HG03280 (cell line): Measurements from ENCODE around the gene CDKN2D.

Experiments
- ATAC-seq: cut with Tn5 transposase; IDR thresholded peaks from one replicate; pipeline ENCODE4 v1.9.1; 2021; ENCODE audit warnings: mild to moderate bottlenecking, moderate library complexity; ENCODE audit not compliant: unreplicated experiment

CDKN2D gene

DNA sequence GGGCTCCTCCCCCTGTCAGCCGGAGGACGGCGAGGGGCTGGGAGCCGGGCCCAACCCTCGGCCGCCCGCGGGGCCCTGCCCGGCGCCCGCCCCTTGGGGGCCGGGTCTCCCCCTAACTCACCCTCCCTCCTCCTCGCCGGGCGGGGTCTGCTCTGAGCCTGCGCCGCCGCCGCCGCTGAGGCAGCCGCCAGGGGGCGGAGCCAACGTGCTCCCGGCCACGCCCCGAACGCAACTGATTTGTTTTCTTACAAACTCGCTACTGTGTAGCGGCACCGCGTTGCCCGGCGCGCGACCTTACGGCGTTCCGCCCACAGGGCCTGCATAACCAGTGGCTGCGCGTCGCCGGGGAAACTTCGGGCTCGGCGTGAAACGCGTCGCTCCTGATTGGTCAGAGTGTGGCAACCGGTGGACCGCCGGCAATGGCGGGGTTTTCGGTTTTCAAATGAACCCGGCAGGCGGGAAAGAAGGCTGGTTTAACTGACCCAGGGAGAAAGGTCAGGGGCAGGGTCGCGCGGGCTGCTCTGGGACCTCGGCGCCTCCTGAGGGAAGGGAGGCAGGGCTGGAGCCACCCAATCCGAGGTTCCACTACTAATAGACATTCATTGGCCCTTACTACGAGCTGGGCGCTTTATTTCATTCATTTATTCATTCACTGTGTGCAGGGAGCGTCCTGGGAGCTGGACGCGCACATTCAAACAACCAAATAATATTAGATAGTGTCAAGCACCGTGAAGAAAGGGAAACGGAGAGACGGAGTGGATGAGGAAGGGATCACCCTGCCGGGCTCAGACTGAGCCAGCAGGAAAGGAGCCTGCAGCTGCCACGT is at the start of gene CDKN2D:
Gene CDKN2D, minus strand, starts transcription at position 154 of the 826 bp plus-strand sequence. CDS start 326 bp downstream, outside the sequence.
- ATAC-seq = peak; percentile 66

- no peak for ATAC-seq
These were observed 48.8 kb upstream of the CDKN2D start for GRCh38 chr19:10617409-10618121.

DNA sequence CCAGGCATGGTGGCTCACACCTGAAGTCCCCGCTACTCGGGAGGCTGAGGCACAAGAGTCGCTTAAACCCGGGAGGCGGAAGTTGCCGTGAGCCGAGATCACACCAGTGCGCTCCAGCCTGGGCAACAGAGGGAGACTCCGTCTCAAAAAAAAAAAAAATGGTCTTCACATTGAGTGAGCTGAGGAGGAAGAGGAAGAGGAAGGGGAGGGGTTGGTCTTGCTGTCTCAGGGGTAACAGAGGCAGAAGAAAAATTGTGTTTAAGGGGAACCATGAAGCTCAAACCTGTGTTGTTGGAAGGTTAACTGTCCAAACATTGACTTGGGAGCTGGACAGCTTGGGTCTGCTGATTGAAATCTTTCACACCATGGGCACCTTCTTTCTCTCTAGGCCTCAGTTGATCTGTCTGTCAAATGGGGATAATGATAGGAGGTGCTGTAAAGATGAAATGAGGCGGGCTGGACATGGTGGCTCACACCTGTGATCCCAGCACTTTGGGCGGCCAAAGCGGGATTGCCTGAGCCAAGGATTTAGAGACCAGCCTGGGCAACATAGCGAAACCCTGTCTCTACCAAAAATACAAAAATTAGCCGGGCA is 46.7 kb upstream of the CDKN2D start:
- ATAC-seq = no peak

GRCh38 chr19:10612499-10613119 is 43.8 kb upstream of the CDKN2D start:
- no peak for ATAC-seq

DNA sequence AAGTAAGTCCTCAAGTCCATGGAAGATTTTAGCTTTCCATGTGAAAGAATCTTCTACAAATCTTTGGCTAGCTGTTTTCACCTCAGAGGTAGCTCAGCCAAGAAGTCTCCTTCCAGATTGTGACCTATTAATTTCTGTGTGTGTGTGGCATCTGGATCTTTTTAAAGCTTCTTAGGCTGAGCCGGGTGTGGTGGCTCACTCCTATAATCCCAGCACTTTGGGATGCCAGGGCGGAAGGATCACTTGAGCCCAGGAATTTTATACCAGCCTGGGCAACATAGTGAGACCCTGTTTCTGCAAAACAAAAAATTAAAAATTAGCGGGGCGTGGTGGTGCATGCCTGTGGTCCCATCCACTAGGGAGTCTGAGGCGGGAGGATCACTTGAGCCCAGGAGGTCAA is 43.1 kb upstream of the CDKN2D start:
- ATAC-seq = no peak

- ATAC-seq = no peak
These were observed 35.7 kb upstream of the CDKN2D start for GRCh38 chr19:10604460-10604980.

- no peak for ATAC-seq
These were observed 35.2 kb upstream of the CDKN2D start for GRCh38 chr19:10603873-10604459.

- no peak for ATAC-seq
These were observed 34.5 kb upstream of the CDKN2D start for GRCh38 chr19:10603084-10603872.

- ATAC-seq = peak; percentile 72
These were observed 33.7 kb upstream of the CDKN2D start for GRCh38 chr19:10602330-10603083.

DNA sequence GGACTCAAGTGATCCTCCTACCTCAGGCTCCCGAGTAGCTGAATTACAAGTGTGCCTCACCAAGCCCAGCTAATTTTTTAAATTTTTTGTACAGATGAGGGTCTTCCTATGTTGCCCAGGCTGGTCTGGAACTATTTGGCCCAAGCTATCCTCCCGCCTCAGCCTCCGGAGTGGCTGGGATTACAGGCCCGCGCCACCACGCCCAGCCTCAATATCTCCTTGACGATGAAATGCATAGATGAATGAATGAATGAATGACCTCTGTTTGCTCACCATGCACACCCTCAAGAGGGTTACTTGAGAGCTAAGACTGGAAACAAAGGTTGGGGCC is 33.2 kb upstream of the CDKN2D start:
- no peak for ATAC-seq

- ATAC-seq = no peak
These were observed 31.4 kb upstream of the CDKN2D start for GRCh38 chr19:10600149-10600548.

DNA sequence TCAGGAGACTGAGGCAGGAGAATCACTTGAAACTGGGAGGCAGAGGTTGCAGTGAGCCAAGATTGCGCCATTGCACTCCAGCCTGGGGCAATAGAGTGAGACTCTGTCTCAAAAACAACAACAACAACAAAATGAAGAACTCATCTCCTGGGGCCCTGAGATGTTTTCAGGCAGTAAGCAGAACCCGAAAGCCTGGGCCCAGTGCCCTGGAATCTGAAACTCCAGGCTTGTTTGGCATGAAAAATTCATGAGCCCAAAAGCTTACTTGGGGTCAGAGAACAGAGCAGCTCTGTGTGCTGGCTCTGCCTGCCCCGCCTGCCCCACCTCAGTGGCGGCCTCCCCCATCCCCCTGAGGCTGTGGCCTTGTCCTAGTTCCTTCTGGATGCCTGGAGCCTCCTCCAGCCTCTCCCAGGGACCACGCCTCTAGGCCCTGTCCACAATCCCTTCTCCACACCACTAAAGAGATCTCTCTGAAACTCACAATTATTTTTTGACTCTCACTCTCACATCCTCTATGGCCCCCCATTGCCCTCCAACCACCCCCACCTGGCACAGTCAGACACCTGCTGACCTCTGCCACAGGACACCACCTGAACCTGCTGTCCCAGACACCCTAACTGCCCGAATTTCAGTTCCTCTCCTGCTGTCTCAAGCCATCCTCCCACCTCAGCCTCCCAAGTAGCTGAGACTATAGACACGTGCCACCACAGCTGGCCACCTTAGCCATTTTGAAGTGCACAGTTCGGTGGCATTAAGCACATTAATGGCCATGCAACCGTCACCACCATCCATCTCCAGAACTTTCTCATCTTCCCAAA is 25.2 kb upstream of the CDKN2D start:
- ATAC-seq = no peak

GRCh38 chr19:10593148-10593547 is 24.4 kb upstream of the CDKN2D start:
- no peak for ATAC-seq

DNA sequence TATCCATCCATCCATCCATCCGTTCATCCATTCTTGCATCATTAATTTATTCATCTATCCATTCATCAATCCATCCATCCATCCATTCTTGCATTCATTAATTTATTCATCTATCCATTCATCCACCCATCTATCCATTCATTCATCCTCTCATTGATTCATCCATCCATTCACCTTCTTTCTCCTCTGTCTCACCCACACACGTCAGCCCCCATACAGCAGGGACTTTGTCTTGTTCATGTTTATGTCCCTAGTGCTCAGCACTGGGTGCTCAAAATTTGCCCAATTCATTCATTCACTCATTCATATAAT is 19.0 kb upstream of the CDKN2D start:
- no peak for ATAC-seq

DNA sequence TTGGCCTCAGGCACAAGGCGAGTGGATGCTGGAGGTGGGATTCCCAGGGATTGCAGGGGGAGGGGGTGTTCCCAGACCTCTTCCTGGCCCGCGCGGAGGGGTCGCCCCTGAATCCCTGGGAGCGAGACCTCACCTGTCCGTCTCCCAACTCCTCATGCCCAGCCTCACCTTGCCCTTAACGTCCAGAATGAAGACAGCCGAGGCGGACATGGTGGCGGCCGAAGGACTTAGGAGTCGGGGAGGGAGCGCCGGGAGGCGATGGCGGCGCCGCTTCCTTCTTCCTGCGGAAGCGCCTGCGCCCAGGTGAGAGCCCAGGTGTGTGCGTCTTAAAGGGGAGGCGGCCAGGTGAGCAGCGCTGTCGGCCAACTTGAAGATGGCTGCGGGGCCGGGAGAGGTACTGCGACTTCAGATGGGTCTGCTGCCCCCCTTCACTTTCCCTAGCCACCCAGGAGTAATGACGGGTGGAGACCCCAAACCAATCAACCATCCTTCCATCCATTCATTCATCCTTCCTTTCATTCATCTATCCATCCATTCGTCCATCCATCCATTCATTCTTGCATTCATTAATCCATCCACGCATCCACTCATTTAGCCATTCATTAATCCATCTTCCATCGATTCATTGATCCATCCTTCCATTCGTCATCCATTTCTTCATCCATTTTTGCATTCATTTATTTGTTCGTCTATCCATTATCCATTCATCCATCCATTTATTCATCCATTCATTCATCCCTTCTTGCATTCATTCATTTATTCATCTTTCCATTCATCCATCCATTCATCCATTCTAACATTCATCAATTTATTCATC is 18.5 kb upstream of the CDKN2D start, which contains the start of gene AP1M2:
Gene AP1M2, minus strand, starts transcription at position 291 of the 817 bp plus-strand sequence. Its CDS starts 81 bp downstream, at position 210.
- ATAC-seq = no peak

DNA sequence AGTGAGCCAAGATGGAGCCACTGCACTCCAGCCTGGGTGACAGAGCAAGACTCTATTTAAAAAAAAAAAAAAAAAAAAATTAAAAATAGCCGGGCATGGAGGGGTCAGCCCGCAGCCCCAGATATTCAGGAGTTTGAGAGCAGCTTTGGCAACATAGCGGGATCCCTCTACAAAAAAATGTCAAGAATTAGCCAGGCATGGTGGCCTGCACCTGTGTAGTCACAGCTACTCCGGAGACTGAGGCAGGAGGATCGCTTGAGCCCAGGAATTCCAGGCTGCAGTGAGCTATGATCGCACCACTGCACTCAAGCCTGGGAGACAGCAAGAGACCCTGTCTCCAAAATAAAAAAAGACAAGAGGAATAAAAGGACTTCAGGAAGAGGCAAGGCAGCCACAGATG is 17.6 kb upstream of the CDKN2D start:
- no peak for ATAC-seq

DNA sequence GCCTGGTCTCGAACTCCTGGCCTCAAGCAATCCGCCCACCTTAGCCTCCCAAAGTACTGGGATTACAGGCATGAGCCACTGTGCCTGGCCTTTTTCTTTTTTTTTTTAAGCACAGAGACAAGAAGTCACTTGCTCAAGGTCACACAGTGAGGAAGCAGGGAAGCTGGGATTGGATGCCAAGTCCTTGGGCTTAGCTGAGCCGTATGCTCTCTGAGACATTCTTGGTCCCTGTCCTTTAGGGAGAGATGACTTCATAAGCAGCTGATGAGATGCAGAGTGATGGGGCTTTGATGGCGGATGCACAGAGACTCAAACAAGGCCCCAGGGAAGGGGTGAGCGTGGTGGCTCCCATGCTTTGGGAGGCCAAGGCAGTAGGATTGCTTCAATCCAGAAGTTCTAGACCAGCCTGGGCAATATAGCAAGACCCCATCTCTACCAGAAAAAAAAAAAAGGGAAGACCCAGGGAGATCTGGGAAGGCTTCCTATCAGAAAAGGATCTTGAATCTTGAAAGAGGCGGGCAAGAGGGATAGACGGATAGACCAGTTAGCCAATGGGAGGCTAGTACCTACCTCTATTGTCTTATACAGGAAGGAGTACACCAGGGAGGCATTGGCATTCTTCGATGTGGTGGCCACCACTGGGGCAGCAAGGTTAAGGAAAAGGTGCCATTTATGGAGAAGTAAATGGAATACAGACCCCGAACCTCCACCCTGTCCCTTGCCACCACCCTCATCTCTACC is 14.4 kb upstream of the CDKN2D start:
- ATAC-seq = no peak
